ENCODE measurements around the gene FGF14. TPM values are rescaled to one million over a fixed set of nuclear protein-coding genes. Genes with fewer than 3 reads are reported as not detected.

FGF14 gene
- total RNA-seq, 1 donor from 2014 or later = 0.23 TPM

DNA sequence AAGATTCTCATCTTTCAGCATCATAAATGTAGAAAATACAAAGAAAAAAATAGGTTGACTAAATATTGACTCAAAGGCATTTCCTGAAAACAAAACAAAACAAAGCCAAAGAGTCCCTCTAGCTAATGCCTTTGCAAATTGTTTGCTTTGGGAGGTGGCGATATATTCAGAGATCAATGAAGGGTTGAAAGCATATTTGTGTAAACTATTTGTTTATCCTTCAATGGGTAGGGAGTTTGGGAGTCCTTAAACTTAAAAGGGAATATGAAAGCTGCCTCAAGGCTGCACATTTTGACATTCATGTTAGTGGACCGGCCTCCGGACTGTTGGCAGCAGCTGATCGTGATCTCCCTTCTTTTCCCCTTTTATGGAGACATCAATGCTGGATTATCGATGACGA lies 691.9 kb downstream of the FGF14 start:
- no peak overlapping the region for H2AFZ ChIP-seq (ENCODE audit: low read depth, low read length)
- H3K36me3 ChIP-seq (ENCODE audit: insufficient read depth, low read length) = no peaks in the 10 kb centered on the region
- Mint-ChIP-seq H3K27ac (ENCODE audit: unreplicated experiment) (no peak overlapping the region), H3K27me3 (ENCODE audit: low read depth, unreplicated experiment) (peaks cover 13% of the 10 kb centered on the region), H3K4me3 (ENCODE audit: unreplicated experiment) (no peak overlapping the region), H3K9me3 (ENCODE audit: unreplicated experiment) (no peaks in the 10 kb centered on the region), H3K4me1 (ENCODE audit: low read depth, unreplicated experiment) (peaks cover 9% of the 10 kb centered on the region), H3K36me3 (ENCODE audit: low read depth, unreplicated experiment) (no peaks in the 10 kb centered on the region)
- H3K79me2 ChIP-seq (ENCODE audit: insufficient read depth, low read length) = no peaks in the 10 kb centered on the region
- no peaks in the 10 kb centered on the region for H3K4me1 ChIP-seq (ENCODE audit: insufficient read depth, low read length)
- H3K27ac ChIP-seq (ENCODE audit: low read depth, low read length) = no peak overlapping the region
- FAIRE-seq (no peak), DNase-seq (ENCODE audit: low read depth) (no peak)
- no peaks in the 10 kb centered on the region for H3K27me3 ChIP-seq (ENCODE audit: insufficient read depth, low read length)
- no peak overlapping the region for H3K4me2 ChIP-seq (ENCODE audit: low read length)
- H3K9ac ChIP-seq (ENCODE audit: low read length) = no peak overlapping the region
- no peaks in the 10 kb centered on the region for H4K20me1 ChIP-seq (ENCODE audit: insufficient read depth, low read length)
- TF ChIP-seq, protein P1, sequence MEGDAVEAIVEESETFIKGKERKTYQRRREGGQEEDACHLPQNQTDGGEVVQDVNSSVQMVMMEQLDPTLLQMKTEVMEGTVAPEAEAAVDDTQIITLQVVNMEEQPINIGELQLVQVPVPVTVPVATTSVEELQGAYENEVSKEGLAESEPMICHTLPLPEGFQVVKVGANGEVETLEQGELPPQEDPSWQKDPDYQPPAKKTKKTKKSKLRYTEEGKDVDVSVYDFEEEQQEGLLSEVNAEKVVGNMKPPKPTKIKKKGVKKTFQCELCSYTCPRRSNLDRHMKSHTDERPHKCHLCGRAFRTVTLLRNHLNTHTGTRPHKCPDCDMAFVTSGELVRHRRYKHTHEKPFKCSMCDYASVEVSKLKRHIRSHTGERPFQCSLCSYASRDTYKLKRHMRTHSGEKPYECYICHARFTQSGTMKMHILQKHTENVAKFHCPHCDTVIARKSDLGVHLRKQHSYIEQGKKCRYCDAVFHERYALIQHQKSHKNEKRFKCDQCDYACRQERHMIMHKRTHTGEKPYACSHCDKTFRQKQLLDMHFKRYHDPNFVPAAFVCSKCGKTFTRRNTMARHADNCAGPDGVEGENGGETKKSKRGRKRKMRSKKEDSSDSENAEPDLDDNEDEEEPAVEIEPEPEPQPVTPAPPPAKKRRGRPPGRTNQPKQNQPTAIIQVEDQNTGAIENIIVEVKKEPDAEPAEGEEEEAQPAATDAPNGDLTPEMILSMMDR (IDR thresholded peaks at IDR 0.05; ENCODE audit: insufficient read depth, low read depth, low read length) = no peak
- TF ChIP-seq EZH2 (IDR thresholded peaks at IDR 0.05; ENCODE audit: insufficient read depth, low read length) = no peak
- no peak overlapping the region for H3K4me3 ChIP-seq (ENCODE audit: insufficient read depth, low read depth, low read length)
- H3K9me3 ChIP-seq (ENCODE audit: insufficient read depth, low read depth, low read length) = no peaks in the 10 kb centered on the region

DNA sequence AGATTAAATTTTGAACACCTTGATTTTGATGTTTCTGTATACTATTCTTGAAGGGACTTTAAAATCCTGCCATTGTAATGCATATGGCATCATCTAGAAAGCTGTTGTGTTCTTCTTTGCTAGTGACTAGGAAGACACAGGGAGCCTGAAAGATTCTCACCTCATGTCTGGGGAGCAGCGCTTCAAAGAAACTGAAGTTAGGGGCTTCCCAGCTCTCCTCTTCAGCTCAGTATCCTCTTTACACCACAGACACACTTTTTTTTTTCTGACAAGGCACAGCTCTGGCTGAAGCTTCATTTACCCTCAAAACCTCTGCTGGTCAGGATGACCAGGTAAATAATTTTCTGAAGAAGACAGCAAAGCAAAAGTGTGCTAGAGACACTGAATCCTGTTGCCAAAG lies 693.7 kb downstream of the FGF14 start:
- Histone ChIP-seq H3K9me3 (ENCODE audit: insufficient read depth, low read depth, low read length) (no peaks in the 10 kb centered on the region), H2AFZ (ENCODE audit: low read depth, low read length) (no peak overlapping the region), H3K27me3 (ENCODE audit: insufficient read depth, low read length) (no peaks in the 10 kb centered on the region), H3K4me1 (ENCODE audit: insufficient read depth, low read length) (no peaks in the 10 kb centered on the region), H3K79me2 (ENCODE audit: insufficient read depth, low read length) (no peaks in the 10 kb centered on the region), H3K4me3 (ENCODE audit: insufficient read depth, low read depth, low read length) (no peak overlapping the region), H4K20me1 (ENCODE audit: insufficient read depth, low read length) (no peaks in the 10 kb centered on the region), H3K9ac (ENCODE audit: low read length) (no peak overlapping the region), H3K36me3 (ENCODE audit: insufficient read depth, low read length) (no peaks in the 10 kb centered on the region), H3K27ac (ENCODE audit: low read depth, low read length) (no peak overlapping the region), H3K4me2 (ENCODE audit: low read length) (no peak overlapping the region)
- TF ChIP-seq EZH2 (IDR thresholded peaks at IDR 0.05; ENCODE audit: insufficient read depth, low read length) = no peak
- TF ChIP-seq, protein P1 (IDR thresholded peaks at IDR 0.05; ENCODE audit: insufficient read depth, low read depth, low read length) = no peak
- peaks cover 9% of the 10 kb centered on the region for H3K27me3 Mint-ChIP-seq (ENCODE audit: low read depth, unreplicated experiment)
- no peak overlapping the region for H3K4me3 Mint-ChIP-seq (ENCODE audit: unreplicated experiment)
- H3K9me3 Mint-ChIP-seq (ENCODE audit: unreplicated experiment) = no peaks in the 10 kb centered on the region
- H3K27ac Mint-ChIP-seq (ENCODE audit: unreplicated experiment) = no peak overlapping the region
- FAIRE-seq (no peak), DNase-seq (ENCODE audit: low read depth) (no peak)
- peaks cover 9% of the 10 kb centered on the region for H3K4me1 Mint-ChIP-seq (ENCODE audit: low read depth, unreplicated experiment)
- no peaks in the 10 kb centered on the region for H3K36me3 Mint-ChIP-seq (ENCODE audit: low read depth, unreplicated experiment)

- H4K20me1 ChIP-seq (ENCODE audit: insufficient read depth, low read length) = no peaks in the 10 kb centered on the region
- no peaks in the 10 kb centered on the region for H3K4me1 ChIP-seq (ENCODE audit: insufficient read depth, low read length)
- no peak overlapping the region for H3K9ac ChIP-seq (ENCODE audit: low read length)
- Mint-ChIP-seq H3K27me3 (ENCODE audit: low read depth, unreplicated experiment) (peaks cover 9% of the 10 kb centered on the region), H3K4me1 (ENCODE audit: low read depth, unreplicated experiment) (peaks cover 9% of the 10 kb centered on the region), H3K27ac (ENCODE audit: unreplicated experiment) (no peak overlapping the region), H3K9me3 (ENCODE audit: unreplicated experiment) (no peaks in the 10 kb centered on the region), H3K36me3 (ENCODE audit: low read depth, unreplicated experiment) (no peaks in the 10 kb centered on the region), H3K4me3 (ENCODE audit: unreplicated experiment) (no peak overlapping the region)
- no peak overlapping the region for H3K27ac ChIP-seq (ENCODE audit: low read depth, low read length)
- no peak overlapping the region for H3K4me3 ChIP-seq (ENCODE audit: insufficient read depth, low read depth, low read length)
- no peaks in the 10 kb centered on the region for H3K36me3 ChIP-seq (ENCODE audit: insufficient read depth, low read length)
- no peaks in the 10 kb centered on the region for H3K9me3 ChIP-seq (ENCODE audit: insufficient read depth, low read depth, low read length)
- no peak for TF ChIP-seq EZH2 (IDR thresholded peaks at IDR 0.05; ENCODE audit: insufficient read depth, low read length)
- TF ChIP-seq, protein P1 (IDR thresholded peaks at IDR 0.05; ENCODE audit: insufficient read depth, low read depth, low read length) = no peak
- DNase-seq (ENCODE audit: low read depth) = no peak
- no peaks in the 10 kb centered on the region for H3K79me2 ChIP-seq (ENCODE audit: insufficient read depth, low read length)
- H2AFZ ChIP-seq (ENCODE audit: low read depth, low read length) = no peak overlapping the region
- no peak for FAIRE-seq
- no peak overlapping the region for H3K4me2 ChIP-seq (ENCODE audit: low read length)
- H3K27me3 ChIP-seq (ENCODE audit: insufficient read depth, low read length) = no peaks in the 10 kb centered on the region
Observed at GRCh38 chr13:101707659-101708058, 694.2 kb downstream of the FGF14 start.

All from astrocyte (in vitro differentiated cells and primary cell).